K562 (cell line): ENCODE measurements around the gene PDE4A. TPM values are rescaled to one million over a fixed set of nuclear protein-coding genes. Genes with fewer than 3 reads are reported as not detected.

ENCODE experiments used
- ATAC-seq: fragments of 200-7000 bp; cut with Tn5 transposase; 3 replicates; pipeline ENCODE4 v1.9.1; 2020; ENCODE audit warnings: moderate library complexity
- BruUV-seq: library from RNA; stranded (reverse); fragments of 400-500 nt; replicated peaks from 2 replicates; lab custom pipeline; 2021; lab: Mats Ljungman, UMichigan
- CTCF ChIA-PET: fragments of 300-600 bp; formaldehyde crosslinking; extraction: SDS; loops from one replicate; lab custom pipeline; 2021; ENCODE audit warnings: low intra/inter-chr PET ratio; lab: Yijun Ruan, JAX
- POLR2A ChIA-PET: fragments of 300-600, 350-650 bp; sonication (Branson Sonifier 250); formaldehyde crosslinking; extraction: SDS; loops from one replicate; lab custom pipeline; 2021; ENCODE audit warnings: antibody characterized with exemption, inconsistent platforms; lab: Yijun Ruan, JAX
- DNase-seq, 4 experiments: peaks; one replicate each; pipeline versions ENCODE4 v3.0.0 to v3.0.0-alpha.2; 2011 to 2018; ENCODE audit warnings: low spot score in 3 of 4, mixed read lengths in 3 of 4; ENCODE audit errors: extremely low read depth in 1 of 4
- FAIRE-seq: peaks from 2 replicates; lab custom pipeline; 2011; peaks lifted over from hg19 to GRCh38; lab: Jason Lieb, UNC
- H2AFZ ChIP-seq: 2 replicates; pipeline ENCODE4 v1.6.0; 2011; ENCODE audit warnings: low read depth, low read length, control low read depth, inconsistent platforms
- H3K27ac ChIP-seq: fragments of 200-600 bp; 3 replicates; pipeline ENCODE4 v1.8.0; 2011; ENCODE audit warnings: low read depth, mild to moderate bottlenecking, control low read depth, inconsistent platforms, low read length, moderate library complexity, mixed read lengths; ENCODE audit errors: extremely low read depth
- H3K27me3 ChIP-seq, 2 experiments: fragments of 300-600 bp in 1 of 2; 2 replicates in 1 of 2; 3 replicates in 1 of 2; pipeline versions ENCODE4 v1.6.0 to v1.8.0; 2011; ENCODE audit warnings: inconsistent platforms in 2 of 2, low read length in 2 of 2, mild to moderate bottlenecking in 1 of 2, mixed read lengths in 1 of 2, moderate library complexity in 1 of 2; ENCODE audit not compliant: control insufficient read depth in 2 of 2, insufficient read depth in 2 of 2
- H3K36me3 ChIP-seq: fragments of 300-600 bp; 3 replicates; pipeline ENCODE4 v1.8.0; 2011; ENCODE audit warnings: mild to moderate bottlenecking, low read length, inconsistent platforms; ENCODE audit not compliant: control insufficient read depth, insufficient read depth
- H3K4me1 ChIP-seq, 2 experiments: fragments of 200-600 bp in 1 of 2; replicated peaks in 1 of 2; 2 replicates in 1 of 2; 3 replicates in 1 of 2; pipeline versions ENCODE4 v1.5.1 to v1.8.0; 2011; ENCODE audit warnings: inconsistent platforms in 2 of 2, low read length in 2 of 2, mild to moderate bottlenecking in 1 of 2, mixed read lengths in 1 of 2, moderate library complexity in 1 of 2; ENCODE audit not compliant: control insufficient read depth in 2 of 2, insufficient read depth in 2 of 2
- H3K4me2 ChIP-seq: 2 replicates; pipeline ENCODE4 v1.6.1; 2011; ENCODE audit warnings: low read length, control low read depth, inconsistent platforms, mixed read lengths; ENCODE audit not compliant: insufficient read depth
- H3K4me3 ChIP-seq: fragments of 200-600 bp; sonication (generic), shearing (Covaris generic); 2 replicates; pipeline ENCODE4 v1.5.1; 2016; ENCODE audit warnings: control low read depth, inconsistent platforms
- H3K79me2 ChIP-seq: fragments of 200-600 bp; 3 replicates; pipeline ENCODE4 v1.8.0; 2011; ENCODE audit warnings: low read length, inconsistent platforms; ENCODE audit not compliant: control insufficient read depth, insufficient read depth
- H3K9ac ChIP-seq, 2 experiments: 2 replicates each; pipeline versions ENCODE4 v1.6.0 to v1.6.1; 2011; ENCODE audit warnings: low read depth in 2 of 2, low read length in 2 of 2, control low read depth in 1 of 2, inconsistent platforms in 1 of 2, mild to moderate bottlenecking in 1 of 2, mixed read lengths in 1 of 2; ENCODE audit not compliant: insufficient read depth in 1 of 2
- H3K9me1 ChIP-seq: one replicate; pipeline ENCODE4 v1.6.0; 2011; ENCODE audit warnings: inconsistent platforms, mild to moderate bottlenecking, low read length, moderate library complexity; ENCODE audit not compliant: control insufficient read depth, insufficient read depth
- H3K9me3 ChIP-seq: replicated peaks from 2 replicates; pipeline ENCODE4 v1.5.1; 2011; ENCODE audit warnings: low read depth, low read length, inconsistent platforms; ENCODE audit not compliant: control insufficient read depth, insufficient read depth
- H4K20me1 ChIP-seq: replicated peaks from 2 replicates; pipeline ENCODE4 v1.6.1; 2011; ENCODE audit warnings: low read length, inconsistent platforms, mixed read lengths; ENCODE audit not compliant: control insufficient read depth, insufficient read depth
- ZBTB40 ChIP-seq, 2 experiments: fragments of 450-650 bp in 1 of 2; sonication (generic) in 1 of 2; formaldehyde crosslinking in 1 of 2; IDR thresholded peaks; 2 replicates each; pipeline versions ENCODE4 v1.7.1 to v1.9.0; 2016 to 2022; ENCODE audit warnings: inconsistent platforms in 1 of 2, mild to moderate bottlenecking in 1 of 2, missing genetic modification reagents in 1 of 2
- ZBTB7A ChIP-seq: IDR thresholded peaks from 2 replicates; pipeline ENCODE4 v1.6.1; 2011; ENCODE audit warnings: low read depth, mild to moderate bottlenecking, low read length, moderate library complexity, borderline replicate concordance; ENCODE audit not compliant: control insufficient read depth
- ZNF512 ChIP-seq: IDR thresholded peaks from 2 replicates; pipeline ENCODE4 v1.6.1; 2016; ENCODE audit warnings: missing genetic modification characterization, missing compliant biosample characterization
- WGBS: fragments of 100-300 bp; shearing (Covaris generic); methylation state at CpG from one replicate; pipeline ENCODE4 v1.1.6; 2016; ENCODE audit warnings: low coverage, mixed read lengths; ENCODE audit not compliant: insufficient coverage; ENCODE audit errors: missing lambda C conversion rate; 5-methylcytosine and 5-hydroxymethylcytosine counted together
- in situ Hi-C: fragments of 300-500 bp; cut with MboI; formaldehyde crosslinking; loops from 4 replicates; pipeline ENCODE4 v1.15.0; 2018; ENCODE audit warnings: inconsistent platforms, mixed read lengths
- intact Hi-C: fragments of 100-400 bp; cut with micrococcal nuclease; formaldehyde crosslinking; loops from 2 replicates; pipeline ENCODE4 v1.14.2; 2022
- polyA plus RNA-seq, 8 experiments: library from polyadenylated mRNA; depleted of rRNA in 4 of 8; stranded (reverse) in 5 of 8; unstranded in 3 of 8; fragments of >200 nt; fragmentation: Nextera tagmentation in 2 of 8; fragmentation: Illumina TruSeq in 1 of 8; extraction: Ambion mirVana in 2 of 8; extraction: Trizol in 1 of 8; gene quantifications; 2 replicates each; pipeline versions ENCODE4 v1.2.1 to v1.2.3, GENCODE V29; 2011 to 2014; ENCODE audit warnings: inconsistent platforms in 1 of 8, missing spikeins in 1 of 8
- total RNA-seq, 7 experiments: library from RNA; depleted of rRNA in 6 of 7; stranded (reverse); fragments of >200 nt in 6 of 7; fragmentation: Illumina TruSeq in 2 of 7; extraction: Trizol in 2 of 7; gene quantifications; 2 replicates each; pipeline versions ENCODE4 v1.2.1 to v1.2.3, GENCODE V29; 2011 to 2021; ENCODE audit warnings: low replicate concordance in 1 of 7

PDE4A gene
- total and polyA plus RNA-seq, 9 of the 15 experiments (the other 6 are each of a cell fraction or from before 2014, with no cell fraction given), result 0.66 to 26.9 (median 4.6) TPM

- Histone ChIP-seq H3K27ac (no peak overlapping the region), H3K4me1 (peaks cover 0 to 10% of the 10 kb centered on the region in 2 experiments; a peak in 2 of 5 replicates), H3K4me2 (no peak overlapping the region), H3K9me3 (no peaks in the 10 kb centered on the region)
- intact Hi-C loops (no loop called here), in situ Hi-C loops (no loop called here)
- ATAC-seq (no peak), DNase-seq (peak in 1 of 4 experiments; percentile 5), FAIRE-seq (no peak)
- no TSS peak for BruUV-seq
- no peak for TF ChIP-seq ZBTB7A
- peak; percentile 91 for TF ChIP-seq ZBTB40 (IDR thresholded peaks at IDR 0.05)
- TF ChIP-seq ZBTB40 (CRISPR knock-in tag; IDR thresholded peaks at IDR 0.05), result peak; percentile 62
- TF ChIP-seq ZNF512 (tag), result no peak
- TF ChIP-seq, all 486 proteins: peak for 1
- Histone ChIP-seq H3K79me2 (peaks cover 9% of the 10 kb centered on the region), H3K27me3 (no peaks in the 10 kb centered on the region), H3K9me1 (no peaks in the 10 kb centered on the region), H2AFZ (no peak overlapping the region), H4K20me1 (peaks cover 9% of the 10 kb centered on the region; the same call in 1 of the 2 replicates), H3K4me3 (no peak overlapping the region), H3K36me3 (peaks cover 70% of the 10 kb centered on the region; the same call in 2 of the 3 replicates), H3K9ac (no peak overlapping the region)
- 80% methylated on average over 6 of the region's 6 CpGs for WGBS
- ChIA-PET POLR2A (interaction anchor here (0.7 to 2.7 kb wide), 4 partner anchors 9 to 140 kb away, joined by 3 to 15 read pairs (median 8); partner anchors contain the start of genes ICAM5 and MRPL4), CTCF (interaction anchor here (4.2 kb wide), 1 partner anchor 133 kb away, joined by 72 read pairs; no protein-coding TSS in a partner anchor)
Measured at GRCh38 chr19:10392120-10392519, 28.2 kb upstream of the PDE4A start.
